HG02840 (cell line): ENCODE data around the gene B3GAT2.
"Not testable (repeated sequence)": the region's sequence is repeated elsewhere in the genome, so short reads cannot be mapped to it uniquely, and the experiment has no call there.

ENCODE experiments used
- ATAC-seq: cut with Tn5 transposase; IDR thresholded peaks from one replicate; pipeline ENCODE4 v1.9.1; 2021; ENCODE audit warnings: mild to moderate bottlenecking, moderate library complexity, moderate number of reproducible peaks; ENCODE audit not compliant: unreplicated experiment, low FRiP score

Gene B3GAT2

GRCh38 chr6:70956451-70957283 lies at the start of gene B3GAT2:
Gene B3GAT2, minus strand, starts transcription at chr6:70957060. Its CDS starts 631 bp downstream, at chr6:70956429.
- ATAC-seq: no peak

GRCh38 chr6:70998148-70998547 lies 41.3 kb upstream of the B3GAT2 start:
- no peak for ATAC-seq

- no peak for ATAC-seq
These were observed 40.5 kb upstream of the B3GAT2 start for GRCh38 chr6:70997379-70997778.

GRCh38 chr6:70996106-70996505 lies 39.2 kb upstream of the B3GAT2 start:
- no peak for ATAC-seq

GRCh38 chr6:70995411-70995810 lies 38.6 kb upstream of the B3GAT2 start:
- no peak for ATAC-seq

GRCh38 chr6:70991253-70991652 lies 34.4 kb upstream of the B3GAT2 start:
- ATAC-seq: no peak

- no peak for ATAC-seq
These were observed 28.3 kb upstream of the B3GAT2 start for GRCh38 chr6:70985156-70985555.

GRCh38 chr6:70982747-70983146 lies 25.9 kb upstream of the B3GAT2 start:
- ATAC-seq: no peak

GRCh38 chr6:70980727-70981126 lies 23.9 kb upstream of the B3GAT2 start:
- ATAC-seq: no peak

- no peak for ATAC-seq
These were observed 16.7 kb upstream of the B3GAT2 start for GRCh38 chr6:70973604-70974003.

GRCh38 chr6:70967049-70967448 lies 10.2 kb upstream of the B3GAT2 start:
- no peak for ATAC-seq

- ATAC-seq: no peak
These were observed 391 bp upstream of the B3GAT2 start for GRCh38 chr6:70957284-70957617.

GRCh38 chr6:70956191-70956450 lies 739 bp downstream of the B3GAT2 start:
- ATAC-seq: no peak

GRCh38 chr6:70955441-70956190 lies 1.2 kb downstream of the B3GAT2 start:
- ATAC-seq: peak; percentile 94

GRCh38 chr6:70954750-70955149 lies 2.1 kb downstream of the B3GAT2 start:
- ATAC-seq: no peak

- ATAC-seq: no peak
These were observed 2.7 kb downstream of the B3GAT2 start for GRCh38 chr6:70954176-70954575.

- ATAC-seq: no peak
These were observed 4.2 kb downstream of the B3GAT2 start for GRCh38 chr6:70952608-70953165.

- not testable (repeated sequence) for ATAC-seq
These were observed 12.5 kb downstream of the B3GAT2 start for GRCh38 chr6:70944321-70944720.

- ATAC-seq: no peak
These were observed 23.0 kb downstream of the B3GAT2 start for GRCh38 chr6:70933853-70934252.

- ATAC-seq: no peak
These were observed 51.1 kb downstream of the B3GAT2 start for GRCh38 chr6:70905742-70906141.

- ATAC-seq: no peak
These were observed 53.0 kb downstream of the B3GAT2 start for GRCh38 chr6:70903665-70904452.
